ENCODE data around the gene LAMC3. TPM values are rescaled to one million over a fixed set of nuclear protein-coding genes. Genes with fewer than 3 reads are reported as not detected.

The LAMC3 gene
- total RNA-seq, 1 experiment from 2014 or later, result 0.36 TPM

DNA sequence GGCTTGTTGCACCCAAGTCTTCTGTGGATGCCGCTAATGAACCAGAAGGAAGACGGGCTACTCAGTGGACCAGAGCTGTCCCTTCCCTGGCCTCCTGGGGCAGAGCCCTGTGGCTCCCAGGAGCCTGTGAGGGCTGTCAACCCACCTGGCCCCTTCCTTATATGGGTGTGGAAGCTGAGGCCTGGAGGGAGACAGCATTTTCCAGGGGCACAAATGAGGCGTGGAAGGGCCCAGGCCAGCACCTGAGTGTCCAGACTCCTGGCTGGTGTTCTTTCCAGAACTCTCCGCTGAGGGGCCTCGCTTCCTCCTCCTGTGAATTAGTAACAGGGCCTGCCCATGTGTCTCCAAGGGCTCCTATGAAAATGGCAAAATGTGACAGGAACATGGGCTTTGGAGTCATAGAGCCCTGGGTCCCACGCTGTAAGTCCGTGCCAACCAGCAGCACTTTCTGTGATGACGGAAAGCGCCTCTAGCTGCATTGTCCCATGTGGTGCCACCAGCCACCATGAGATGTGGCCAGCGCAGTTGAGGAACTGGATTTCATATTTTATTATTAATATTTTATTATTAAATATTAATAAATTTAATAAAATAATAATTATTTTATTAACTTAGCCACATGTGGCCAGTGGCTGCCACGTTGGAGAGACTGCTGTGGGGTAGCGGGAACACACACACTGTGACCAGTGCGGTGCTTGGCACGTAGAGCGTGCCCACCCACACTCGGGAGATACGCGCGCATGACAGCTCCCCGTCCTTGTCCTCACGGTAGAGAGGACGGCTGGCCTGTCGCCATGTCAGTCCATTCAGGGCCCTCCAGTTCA lies 18.3 kb downstream of the LAMC3 start:
- POLR2A ChIA-PET, result no interaction called here
- H3K9me3 ChIP-seq, result no peaks in the 10 kb centered on the region
- H3K4me3 ChIP-seq (ENCODE audit: low read depth, low read length), result no peak overlapping the region
- intact Hi-C loops (cut with micrococcal nuclease; ENCODE audit: unreplicated experiment), result no loop called here
- H3K27me3 ChIP-seq (replicated peaks; ENCODE audit: control insufficient read depth, insufficient read depth, low read length), result no peaks in the 10 kb centered on the region; the same call in 1 of the 2 replicates
- Mint-ChIP-seq H3K9me3 (ENCODE audit: unreplicated experiment) (no peaks in the 10 kb centered on the region), H3K4me3 (ENCODE audit: unreplicated experiment) (no peak overlapping the region), H3K27me3 (ENCODE audit: insufficient read depth, unreplicated experiment) (peaks cover 8% of the 10 kb centered on the region), H3K4me1 (ENCODE audit: low read depth, unreplicated experiment) (no peaks in the 10 kb centered on the region), H3K27ac (ENCODE audit: unreplicated experiment) (no peak overlapping the region), H3K36me3 (ENCODE audit: insufficient read depth, unreplicated experiment) (no peaks in the 10 kb centered on the region)
- BruUV-seq (replicated peaks), result no TSS peak
- H3K4me1 ChIP-seq, result no peaks in the 10 kb centered on the region
- TF ChIP-seq, protein P1, sequence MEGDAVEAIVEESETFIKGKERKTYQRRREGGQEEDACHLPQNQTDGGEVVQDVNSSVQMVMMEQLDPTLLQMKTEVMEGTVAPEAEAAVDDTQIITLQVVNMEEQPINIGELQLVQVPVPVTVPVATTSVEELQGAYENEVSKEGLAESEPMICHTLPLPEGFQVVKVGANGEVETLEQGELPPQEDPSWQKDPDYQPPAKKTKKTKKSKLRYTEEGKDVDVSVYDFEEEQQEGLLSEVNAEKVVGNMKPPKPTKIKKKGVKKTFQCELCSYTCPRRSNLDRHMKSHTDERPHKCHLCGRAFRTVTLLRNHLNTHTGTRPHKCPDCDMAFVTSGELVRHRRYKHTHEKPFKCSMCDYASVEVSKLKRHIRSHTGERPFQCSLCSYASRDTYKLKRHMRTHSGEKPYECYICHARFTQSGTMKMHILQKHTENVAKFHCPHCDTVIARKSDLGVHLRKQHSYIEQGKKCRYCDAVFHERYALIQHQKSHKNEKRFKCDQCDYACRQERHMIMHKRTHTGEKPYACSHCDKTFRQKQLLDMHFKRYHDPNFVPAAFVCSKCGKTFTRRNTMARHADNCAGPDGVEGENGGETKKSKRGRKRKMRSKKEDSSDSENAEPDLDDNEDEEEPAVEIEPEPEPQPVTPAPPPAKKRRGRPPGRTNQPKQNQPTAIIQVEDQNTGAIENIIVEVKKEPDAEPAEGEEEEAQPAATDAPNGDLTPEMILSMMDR (IDR thresholded peaks at IDR 0.05; ENCODE audit: insufficient read depth in 1 of 2, low read depth in 1 of 2, low read length in 1 of 2, severe bottlenecking in 1 of 2, unreplicated experiment in 1 of 2), result no peak
- DNase-seq, result no peak
- no peaks in the 10 kb centered on the region for H3K36me3 ChIP-seq (ENCODE audit: control insufficient read depth, insufficient read depth, low read length)
- CTCF ChIA-PET, result interaction anchor here (1.4 kb wide), 1 partner anchor 19 kb away, joined by 3 read pairs; no protein-coding TSS in a partner anchor

DNA sequence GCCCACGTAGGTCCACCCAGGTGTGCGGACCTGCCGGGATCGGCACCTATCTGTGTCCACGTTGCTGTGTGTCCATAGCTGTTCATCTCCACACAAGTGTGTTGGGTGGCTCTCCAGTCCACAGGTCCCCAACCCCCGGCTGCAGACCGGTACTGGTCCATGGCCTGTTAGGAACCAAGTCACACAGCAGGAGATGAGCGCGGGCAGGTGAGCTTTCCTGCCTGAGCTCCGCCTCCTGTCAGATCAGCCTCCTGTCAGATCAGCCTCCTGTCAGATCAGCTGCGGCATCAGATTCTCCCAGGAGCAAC lies 18.9 kb downstream of the LAMC3 start:
- CTCF ChIA-PET, result no interaction called here
- POLR2A ChIA-PET, result no interaction called here
- Histone ChIP-seq H3K4me1 (no peaks in the 10 kb centered on the region), H3K36me3 (ENCODE audit: control insufficient read depth, insufficient read depth, low read length) (no peaks in the 10 kb centered on the region), H3K9me3 (no peaks in the 10 kb centered on the region), H3K27me3 (replicated peaks; ENCODE audit: control insufficient read depth, insufficient read depth, low read length) (no peaks in the 10 kb centered on the region; the same call in 1 of the 2 replicates), H3K4me3 (ENCODE audit: low read depth, low read length) (no peak overlapping the region)
- Mint-ChIP-seq H3K9me3 (ENCODE audit: unreplicated experiment) (no peaks in the 10 kb centered on the region), H3K27me3 (ENCODE audit: insufficient read depth, unreplicated experiment) (peaks cover 10% of the 10 kb centered on the region), H3K36me3 (ENCODE audit: insufficient read depth, unreplicated experiment) (no peaks in the 10 kb centered on the region), H3K4me1 (ENCODE audit: low read depth, unreplicated experiment) (no peaks in the 10 kb centered on the region), H3K4me3 (ENCODE audit: unreplicated experiment) (no peak overlapping the region), H3K27ac (ENCODE audit: unreplicated experiment) (no peak overlapping the region)
- no TSS peak for BruUV-seq (replicated peaks)
- DNase-seq, result no peak
- TF ChIP-seq, protein P1 (IDR thresholded peaks at IDR 0.05; ENCODE audit: insufficient read depth in 1 of 2, low read depth in 1 of 2, low read length in 1 of 2, severe bottlenecking in 1 of 2, unreplicated experiment in 1 of 2), result no peak
- intact Hi-C loops (cut with micrococcal nuclease; ENCODE audit: unreplicated experiment), result no loop called here

DNA sequence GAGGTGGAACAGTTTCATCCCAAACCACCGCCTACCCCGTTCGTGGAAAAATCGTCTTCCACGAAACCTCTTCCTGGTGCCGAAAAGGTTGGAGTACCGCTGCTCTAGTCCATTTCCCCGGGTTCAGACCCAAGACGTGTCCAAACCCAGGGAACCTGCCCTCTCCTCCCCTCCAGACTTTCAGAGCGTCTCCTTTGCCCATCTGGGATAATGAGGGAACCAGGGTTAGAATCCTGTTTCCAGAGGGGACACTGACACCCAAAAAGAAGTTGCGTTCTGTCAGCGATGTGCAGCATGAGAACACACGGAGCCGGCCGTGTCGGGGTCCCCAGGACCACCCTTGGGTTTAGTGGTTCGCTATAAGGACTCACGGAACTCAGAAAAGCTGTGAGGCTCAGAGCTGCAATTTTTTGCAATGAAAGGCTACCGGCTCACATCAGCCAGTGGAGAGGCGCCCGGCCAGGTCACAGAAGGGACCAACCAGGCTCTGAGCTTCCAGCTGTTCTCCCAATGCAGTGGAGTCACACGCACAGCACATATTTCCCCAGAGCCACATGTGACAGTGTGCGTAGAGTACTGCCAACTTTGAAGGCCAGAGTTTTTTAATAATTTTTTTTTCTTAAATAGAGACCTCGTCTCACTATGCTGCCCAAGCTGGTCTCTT lies 19.4 kb downstream of the LAMC3 start:
- no peaks in the 10 kb centered on the region for H3K9me3 ChIP-seq
- intact Hi-C loops (cut with micrococcal nuclease; ENCODE audit: unreplicated experiment), result no loop called here
- POLR2A ChIA-PET, result no interaction called here
- no peak overlapping the region for H3K4me3 ChIP-seq (ENCODE audit: low read depth, low read length)
- no peaks in the 10 kb centered on the region; the same call in 1 of the 2 replicates for H3K27me3 ChIP-seq (replicated peaks; ENCODE audit: control insufficient read depth, insufficient read depth, low read length)
- H3K9me3 Mint-ChIP-seq (ENCODE audit: unreplicated experiment), result no peaks in the 10 kb centered on the region
- no peaks in the 10 kb centered on the region for H3K4me1 Mint-ChIP-seq (ENCODE audit: low read depth, unreplicated experiment)
- no peak for DNase-seq
- TF ChIP-seq, protein P1 (IDR thresholded peaks at IDR 0.05; ENCODE audit: insufficient read depth in 1 of 2, low read depth in 1 of 2, low read length in 1 of 2, severe bottlenecking in 1 of 2, unreplicated experiment in 1 of 2), result no peak
- no peaks in the 10 kb centered on the region for H3K36me3 Mint-ChIP-seq (ENCODE audit: insufficient read depth, unreplicated experiment)
- CTCF ChIA-PET, result no interaction called here
- H3K4me3 Mint-ChIP-seq (ENCODE audit: unreplicated experiment), result no peak overlapping the region
- H3K36me3 ChIP-seq (ENCODE audit: control insufficient read depth, insufficient read depth, low read length), result no peaks in the 10 kb centered on the region
- no peaks in the 10 kb centered on the region for H3K4me1 ChIP-seq
- peaks cover 12% of the 10 kb centered on the region for H3K27me3 Mint-ChIP-seq (ENCODE audit: insufficient read depth, unreplicated experiment)
- no TSS peak for BruUV-seq (replicated peaks)
- H3K27ac Mint-ChIP-seq (ENCODE audit: unreplicated experiment), result no peak overlapping the region
